ENCODE measurements around the gene FBXL5. TPM values are rescaled to one million over a fixed set of nuclear protein-coding genes. Genes with fewer than 3 reads are reported as not detected.

Gene FBXL5
- total and polyA plus RNA-seq, 3 donors from 2014 or later: 149 to 162 (median 153) TPM

DNA sequence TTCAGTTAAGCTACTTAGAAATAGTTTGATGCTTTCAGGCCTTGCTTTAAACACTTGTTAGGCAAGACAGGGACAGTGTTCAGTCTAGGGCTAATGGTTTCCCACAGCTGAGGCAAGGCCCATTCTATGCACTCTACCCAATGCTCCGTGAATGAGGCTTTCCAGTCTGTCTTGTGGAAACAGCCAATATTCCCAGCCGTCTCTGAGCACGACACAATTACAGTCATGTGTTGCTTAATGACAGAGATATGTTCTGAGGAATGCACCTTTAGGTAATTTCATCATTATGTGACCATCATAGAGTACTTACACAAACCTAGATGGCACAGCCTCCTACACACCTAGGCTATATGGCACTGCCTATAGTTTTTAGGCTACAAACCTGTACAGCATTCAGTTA lies 16.9 kb upstream of the FBXL5 start:
- H3K4me1 ChIP-seq: peaks cover 6% of the 10 kb centered on the region
- H3K9me3 ChIP-seq: no peaks in the 10 kb centered on the region
- H3K36me3 ChIP-seq (ENCODE audit: low read depth, missing control alignments): no peaks in the 10 kb centered on the region
- no peak overlapping the region for H3K27ac ChIP-seq
- 91 to 96% methylated on average over 3 of the region's 3 CpGs for WGBS, 2 donors
- TF ChIP-seq, protein P1, sequence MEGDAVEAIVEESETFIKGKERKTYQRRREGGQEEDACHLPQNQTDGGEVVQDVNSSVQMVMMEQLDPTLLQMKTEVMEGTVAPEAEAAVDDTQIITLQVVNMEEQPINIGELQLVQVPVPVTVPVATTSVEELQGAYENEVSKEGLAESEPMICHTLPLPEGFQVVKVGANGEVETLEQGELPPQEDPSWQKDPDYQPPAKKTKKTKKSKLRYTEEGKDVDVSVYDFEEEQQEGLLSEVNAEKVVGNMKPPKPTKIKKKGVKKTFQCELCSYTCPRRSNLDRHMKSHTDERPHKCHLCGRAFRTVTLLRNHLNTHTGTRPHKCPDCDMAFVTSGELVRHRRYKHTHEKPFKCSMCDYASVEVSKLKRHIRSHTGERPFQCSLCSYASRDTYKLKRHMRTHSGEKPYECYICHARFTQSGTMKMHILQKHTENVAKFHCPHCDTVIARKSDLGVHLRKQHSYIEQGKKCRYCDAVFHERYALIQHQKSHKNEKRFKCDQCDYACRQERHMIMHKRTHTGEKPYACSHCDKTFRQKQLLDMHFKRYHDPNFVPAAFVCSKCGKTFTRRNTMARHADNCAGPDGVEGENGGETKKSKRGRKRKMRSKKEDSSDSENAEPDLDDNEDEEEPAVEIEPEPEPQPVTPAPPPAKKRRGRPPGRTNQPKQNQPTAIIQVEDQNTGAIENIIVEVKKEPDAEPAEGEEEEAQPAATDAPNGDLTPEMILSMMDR (IDR thresholded peaks at IDR 0.05): no peak
- TF ChIP-seq POLR2A (IDR thresholded peaks at IDR 0.05): no peak
- no peaks in the 10 kb centered on the region for H3K27me3 ChIP-seq
- intact Hi-C loops (cut with DNase I; ENCODE audit: low total_unique reads): no loop called here
- no peak for DNase-seq
- H3K4me3 ChIP-seq: no peak overlapping the region

DNA sequence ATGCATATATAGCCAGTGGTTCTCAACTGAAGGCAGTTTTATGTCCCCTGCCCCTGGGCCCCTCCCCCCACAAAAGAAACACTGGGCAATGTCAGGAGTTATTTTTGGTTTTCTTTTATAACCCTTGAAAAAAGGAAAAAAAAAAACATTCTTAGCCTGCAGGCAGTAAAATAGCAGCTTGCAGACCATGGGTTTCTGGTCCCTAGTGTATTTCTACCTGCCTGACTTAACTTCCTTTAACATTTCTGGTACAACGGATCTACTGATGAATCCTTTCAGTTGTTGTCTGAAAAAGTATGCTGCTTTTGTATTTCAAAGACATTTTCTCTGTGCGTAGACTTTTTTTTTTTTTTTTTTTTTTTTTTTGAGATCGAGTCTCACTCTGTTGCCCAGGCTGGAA lies 15.4 kb upstream of the FBXL5 start:
- Histone ChIP-seq H3K4me3 (no peak overlapping the region), H3K9me3 (no peaks in the 10 kb centered on the region), H3K27ac (no peak overlapping the region), H3K36me3 (ENCODE audit: low read depth, missing control alignments) (no peaks in the 10 kb centered on the region), H3K4me1 (peaks cover 6% of the 10 kb centered on the region), H3K27me3 (no peaks in the 10 kb centered on the region)
- TF ChIP-seq POLR2A (IDR thresholded peaks at IDR 0.05): no peak
- TF ChIP-seq, protein P1 (IDR thresholded peaks at IDR 0.05): no peak
- intact Hi-C loops (cut with DNase I; ENCODE audit: low total_unique reads): no loop called here
- no peak for DNase-seq
- 77 to 95% methylated on average over 3 of the region's 3 CpGs for WGBS, 2 donors

DNA sequence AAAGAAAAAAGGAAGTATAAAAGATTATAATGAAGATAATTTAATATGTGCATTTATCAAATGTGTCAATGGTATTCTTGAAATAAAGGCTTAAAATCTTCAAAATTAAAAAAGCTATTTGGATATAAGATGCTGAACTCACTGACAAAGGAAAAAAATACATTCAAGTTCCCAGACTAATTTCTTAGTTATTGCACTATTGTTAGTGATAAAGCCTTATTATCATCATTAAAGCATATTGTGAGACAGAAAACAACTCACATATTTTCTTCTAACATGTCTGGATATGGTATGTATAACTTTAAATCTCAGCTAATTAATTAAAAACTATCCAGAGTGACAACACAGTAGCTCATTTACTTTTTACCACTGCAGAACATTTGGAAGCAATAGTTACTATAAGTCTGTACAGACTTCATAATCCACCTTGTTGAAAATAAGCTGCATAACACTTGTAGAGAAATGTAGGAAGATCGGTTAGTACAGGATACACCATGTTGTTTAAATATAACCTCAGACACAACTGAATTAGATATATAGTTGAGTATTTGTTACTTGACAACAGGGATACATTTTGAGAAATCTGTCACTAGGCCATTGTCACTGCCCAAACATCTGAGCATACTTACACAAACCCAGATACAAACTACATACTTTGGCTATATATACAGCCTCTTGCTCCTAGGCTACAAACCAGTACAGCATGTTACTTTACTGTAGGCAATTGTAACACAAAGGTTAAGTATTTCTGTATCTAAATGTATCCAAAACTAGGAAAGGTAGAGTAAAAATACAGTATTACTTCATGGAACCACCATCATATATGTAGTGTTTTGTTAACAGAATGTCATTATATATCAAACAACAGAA lies 13.6 kb upstream of the FBXL5 start:
- 66 to 86% methylated on average over 1 of the region's 1 CpG for WGBS, 2 donors
- intact Hi-C loops (cut with DNase I; ENCODE audit: low total_unique reads): no loop called here
- no peaks in the 10 kb centered on the region for H3K9me3 ChIP-seq
- H3K4me1 ChIP-seq: peaks cover 6% of the 10 kb centered on the region
- no peaks in the 10 kb centered on the region for H3K36me3 ChIP-seq (ENCODE audit: low read depth, missing control alignments)
- H3K27ac ChIP-seq: no peak overlapping the region
- H3K4me3 ChIP-seq: no peak overlapping the region
- TF ChIP-seq, protein P1 (IDR thresholded peaks at IDR 0.05): no peak
- TF ChIP-seq POLR2A (IDR thresholded peaks at IDR 0.05): no peak
- no peak for DNase-seq
- H3K27me3 ChIP-seq: no peaks in the 10 kb centered on the region

DNA sequence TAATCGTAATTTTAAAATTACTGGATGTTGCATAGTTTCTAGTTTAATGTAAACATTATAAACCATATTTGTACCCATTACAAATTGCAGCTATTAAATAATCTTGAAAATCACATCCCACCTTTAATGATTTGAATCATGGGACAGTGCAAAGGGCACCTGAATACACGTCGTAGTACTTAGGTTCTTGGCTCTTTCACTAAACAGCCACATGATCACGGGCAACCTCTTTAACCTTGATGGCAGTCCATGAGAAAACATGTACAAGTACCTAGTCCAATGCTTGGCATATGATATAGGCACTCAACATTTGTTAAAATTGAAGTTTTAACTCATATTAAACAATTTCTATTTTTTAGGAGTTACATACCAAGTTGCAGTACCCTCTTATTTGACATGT lies 11.8 kb upstream of the FBXL5 start:
- Histone ChIP-seq H3K9me3 (no peaks in the 10 kb centered on the region), H3K27me3 (no peaks in the 10 kb centered on the region), H3K4me3 (no peak overlapping the region), H3K4me1 (peaks cover 6% of the 10 kb centered on the region), H3K36me3 (ENCODE audit: low read depth, missing control alignments) (no peaks in the 10 kb centered on the region), H3K27ac (no peak overlapping the region)
- no peak for DNase-seq
- intact Hi-C loops (cut with DNase I; ENCODE audit: low total_unique reads): no loop called here
- no peak for TF ChIP-seq POLR2A (IDR thresholded peaks at IDR 0.05)
- TF ChIP-seq, protein P1 (IDR thresholded peaks at IDR 0.05): no peak
- 91 to 92% methylated on average over 4 of the region's 4 CpGs for WGBS, 2 donors
